GM12892 (cell line): ENCODE measurements around the gene HPN.
"Not testable (repeated sequence)": the region's sequence is repeated elsewhere in the genome, so short reads cannot be mapped to it uniquely, and the experiment has no call there.

ENCODE experiments used
- POLR2AphosphoS5 ChIP-seq: IDR thresholded peaks from 2 replicates; pipeline ENCODE4 v1.6.1; 2011; ENCODE audit warnings: low read depth, low read length, control low read depth
- TAF1 ChIP-seq: IDR thresholded peaks from 2 replicates; pipeline ENCODE4 v1.6.1; 2011; ENCODE audit warnings: low read depth, mild to moderate bottlenecking, control low read depth, low read length, borderline replicate concordance

- TF ChIP-seq POLR2AphosphoS5, TAF1: not testable (repeated sequence)
Measured at GRCh38 chr19:35050662-35051061, 9.1 kb downstream of the HPN start.
